Lower leg skin (tissue), 3 donors: Measurements from ENCODE around the gene ASMTL.

Experiments
- CTCF ChIP-seq, 3 donors: fragments of 450-650 bp; IDR thresholded peaks; one replicate each; pipeline ENCODE4 v1.5.1; 2016; ENCODE audit warnings: antibody characterized with exemption in 3 of 3, mild to moderate bottlenecking in 3 of 3, moderate library complexity in 2 of 3
- POLR2A ChIP-seq, 2 donors: fragments of 450-650 bp; IDR thresholded peaks; one replicate each; pipeline ENCODE4 v1.6.1; 2016 to 2017; ENCODE audit warnings: antibody characterized with exemption in 2 of 2, mild to moderate bottlenecking in 1 of 2, moderate library complexity in 1 of 2

- TF ChIP-seq CTCF (IDR thresholded peaks at IDR 0.05), result no peak
- TF ChIP-seq POLR2A (IDR thresholded peaks at IDR 0.05), result no peak
Measured at GRCh38 chrX:1411326-1411725, 41.4 kb downstream of the ASMTL start.
